Trophoblast cell (in vitro differentiated cells and primary cell): ENCODE measurements around the gene PKD1L1.

Source experiments
- DNase-seq, 2 donors: peaks; one replicate each; pipeline ENCODE4 v3.0.0-alpha.2; 2016
- H2AFZ ChIP-seq: 2 replicates; pipeline ENCODE4 v1.6.1; 2013; ENCODE audit warnings: low read length, moderate library complexity, mild to moderate bottlenecking; ENCODE audit not compliant: insufficient read depth, poor library complexity
- H2AK5ac ChIP-seq: 2 replicates; pipeline ENCODE4 v1.6.1; 2013; ENCODE audit warnings: mild to moderate bottlenecking, low read length
- H2BK120ac ChIP-seq: 2 replicates; pipeline ENCODE4 v1.6.1; 2013; ENCODE audit warnings: low read length, mild to moderate bottlenecking, moderate library complexity; ENCODE audit not compliant: insufficient read depth, poor library complexity
- H2BK12ac ChIP-seq: 2 replicates; pipeline ENCODE4 v1.6.1; 2013; ENCODE audit warnings: mild to moderate bottlenecking, low read length, moderate library complexity
- H2BK5ac ChIP-seq: 2 replicates; pipeline ENCODE4 v1.6.1; 2013; ENCODE audit warnings: low read length, low read depth, moderate library complexity, mild to moderate bottlenecking; ENCODE audit not compliant: poor library complexity
- H3K14ac ChIP-seq: 2 replicates; pipeline ENCODE4 v1.6.1; 2013; ENCODE audit warnings: mild to moderate bottlenecking, low read length
- H3K18ac ChIP-seq: 2 replicates; pipeline ENCODE4 v1.6.1; 2013; ENCODE audit warnings: mild to moderate bottlenecking, low read length
- H3K23ac ChIP-seq: 2 replicates; pipeline ENCODE4 v1.6.1; 2013; ENCODE audit warnings: low read length
- H3K27ac ChIP-seq: 2 replicates; pipeline ENCODE4 v1.5.1; 2013; ENCODE audit warnings: low read depth, mild to moderate bottlenecking, inconsistent platforms, low read length, moderate library complexity
- H3K27me3 ChIP-seq: 2 replicates; pipeline ENCODE4 v1.6.1; 2013; ENCODE audit warnings: inconsistent platforms, mild to moderate bottlenecking, low read length, moderate library complexity; ENCODE audit not compliant: insufficient read depth
- H3K36me3 ChIP-seq, 2 experiments: 1 replicate in 1 of 2; 2 replicates in 1 of 2; pipeline ENCODE4 v1.6.1; 2013; ENCODE audit warnings: low read length in 2 of 2, mild to moderate bottlenecking in 2 of 2, moderate library complexity in 1 of 2; ENCODE audit not compliant: insufficient read depth in 2 of 2, control insufficient read depth in 1 of 2
- H3K4ac ChIP-seq: 2 replicates; pipeline ENCODE4 v1.6.1; 2013; ENCODE audit warnings: low read depth, mild to moderate bottlenecking, low read length, moderate library complexity
- H3K4me1 ChIP-seq, 2 experiments: 1 replicate in 1 of 2; 2 replicates in 1 of 2; pipeline ENCODE4 v1.6.1; 2013; ENCODE audit warnings: low read length in 2 of 2, mild to moderate bottlenecking in 2 of 2, moderate library complexity in 1 of 2; ENCODE audit not compliant: insufficient read depth in 2 of 2, control insufficient read depth in 1 of 2
- H3K4me2 ChIP-seq: 2 replicates; pipeline ENCODE4 v1.6.1; 2013; ENCODE audit warnings: inconsistent platforms, mild to moderate bottlenecking, low read length, moderate library complexity
- H3K4me3 ChIP-seq: 2 replicates; pipeline ENCODE4 v1.5.1; 2013; ENCODE audit warnings: mild to moderate bottlenecking, low read depth, low read length, inconsistent platforms
- H3K79me1 ChIP-seq: one replicate; pipeline ENCODE4 v1.6.1; 2013; ENCODE audit warnings: low read length
- H3K79me2 ChIP-seq: 2 replicates; pipeline ENCODE4 v1.6.1; 2013; ENCODE audit warnings: low read length, mild to moderate bottlenecking; ENCODE audit not compliant: control insufficient read depth, insufficient read depth, poor library complexity
- H3K9ac ChIP-seq: 2 replicates; pipeline ENCODE4 v1.6.1; 2013; ENCODE audit warnings: mild to moderate bottlenecking, low read length
- H3K9me3 ChIP-seq: 2 replicates; pipeline ENCODE4 v1.6.1; 2013; ENCODE audit warnings: low read depth, mild to moderate bottlenecking, control low read depth, inconsistent platforms, low read length; ENCODE audit not compliant: insufficient read depth
- H4K12ac ChIP-seq: 2 replicates; pipeline ENCODE4 v1.6.1; 2013; ENCODE audit warnings: low read depth, mild to moderate bottlenecking, low read length, moderate library complexity
- H4K8ac ChIP-seq: 2 replicates; pipeline ENCODE4 v1.6.1; 2013; ENCODE audit warnings: low read depth, mild to moderate bottlenecking, low read length, moderate library complexity
- H4K91ac ChIP-seq: one replicate; pipeline ENCODE4 v1.6.1; 2013; ENCODE audit warnings: low read depth, mild to moderate bottlenecking, low read length, moderate library complexity
- WGBS: extraction: QIAGEN DNeasy Blood & Tissue Kit; methylation state at CpG from one replicate; pipeline ENCODE4 v1.1.7; 2013; ENCODE audit warnings: missing lambda C conversion rate; ENCODE audit not compliant: insufficient read length, insufficient coverage; ENCODE audit errors: extremely low coverage; 5-methylcytosine and 5-hydroxymethylcytosine counted together

Gene PKD1L1

DNA sequence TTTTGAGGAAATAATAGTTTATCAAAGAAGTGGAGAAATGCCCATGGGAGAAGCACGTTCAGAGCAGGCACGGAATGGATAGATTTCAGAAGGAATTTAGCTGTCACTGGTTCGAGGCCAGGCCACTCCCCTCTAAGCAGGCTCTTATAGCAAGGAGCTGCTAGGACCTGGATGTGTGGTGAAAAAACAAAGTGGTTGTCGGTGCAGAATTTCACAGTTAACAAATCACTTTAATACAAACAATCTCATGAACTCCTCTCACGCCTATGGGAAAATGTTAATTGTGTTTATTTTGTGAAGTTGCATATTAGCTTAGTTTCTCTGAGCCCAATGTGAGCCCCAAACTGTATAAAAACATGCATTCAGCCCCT lies 176.3 kb downstream of the PKD1L1 start:
- H3K9ac ChIP-seq = no peak overlapping the region
- peak overlapping the region; percentile 30 for H2AFZ ChIP-seq
- H4K8ac ChIP-seq = no peak overlapping the region
- H2AK5ac ChIP-seq = no peak overlapping the region
- no peak overlapping the region for H2BK5ac ChIP-seq
- no peak overlapping the region for H3K4me2 ChIP-seq
- no peak overlapping the region for H4K91ac ChIP-seq
- H3K4me3 ChIP-seq = no peak overlapping the region
- no peaks in the 10 kb centered on the region for H3K79me2 ChIP-seq
- H3K79me1 ChIP-seq = peaks cover 6% of the 10 kb centered on the region
- no peak overlapping the region for H2BK120ac ChIP-seq
- H3K4me1 ChIP-seq = peaks cover 3 to 6% of the 10 kb centered on the region in 2 experiments
- H3K4ac ChIP-seq = no peak overlapping the region
- H4K12ac ChIP-seq = no peak overlapping the region
- WGBS = no CpG with 5 or more reads among the region's 5 CpGs
- H3K18ac ChIP-seq = no peak overlapping the region
- no peak overlapping the region for H2BK12ac ChIP-seq
- no peaks in the 10 kb centered on the region for H3K36me3 ChIP-seq
- H3K23ac ChIP-seq = no peak overlapping the region
- no peaks in the 10 kb centered on the region for H3K9me3 ChIP-seq
- H3K27ac ChIP-seq = no peak overlapping the region
- no peaks in the 10 kb centered on the region for H3K27me3 ChIP-seq
- H3K14ac ChIP-seq = no peak overlapping the region
- DNase-seq = no peak

DNA sequence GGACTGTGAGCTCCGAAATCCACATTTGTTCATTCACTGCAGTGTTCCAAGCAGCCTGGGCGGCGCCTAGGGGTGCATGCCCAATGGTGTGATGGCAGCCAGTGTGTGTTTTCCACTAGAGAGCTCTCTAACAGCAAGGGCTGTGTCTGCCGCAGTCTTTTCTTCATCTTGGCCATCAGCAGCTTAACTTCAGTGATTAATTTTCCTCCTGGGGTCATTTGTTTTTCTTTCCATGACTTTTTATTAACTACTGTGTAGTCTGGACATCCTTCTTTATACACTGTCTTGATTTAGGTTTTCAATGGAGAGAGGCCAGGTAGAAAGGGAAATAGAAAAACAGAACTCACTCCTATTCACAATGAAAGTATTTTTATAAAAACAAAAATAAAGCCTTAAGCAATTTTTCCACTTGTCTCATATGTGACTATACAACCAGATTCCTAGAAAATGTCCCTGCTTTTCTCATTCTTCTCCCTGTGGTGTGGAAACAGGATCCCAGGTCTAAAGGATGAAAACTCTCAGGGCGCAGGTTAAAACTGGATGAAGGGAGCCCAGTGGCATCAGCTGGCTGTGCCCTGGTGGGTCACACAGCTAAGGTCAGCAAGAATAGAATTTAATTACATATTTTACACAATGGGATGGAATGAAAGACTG lies 176.8 kb downstream of the PKD1L1 start:
- H4K12ac ChIP-seq = no peak overlapping the region
- H3K4ac ChIP-seq = no peak overlapping the region
- DNase-seq = no peak
- no peaks in the 10 kb centered on the region for H3K79me2 ChIP-seq
- no peak overlapping the region for H3K9ac ChIP-seq
- no peaks in the 10 kb centered on the region for H3K36me3 ChIP-seq
- H3K18ac ChIP-seq = no peak overlapping the region
- WGBS = no CpG with 5 or more reads among the region's 5 CpGs
- no peak overlapping the region for H3K14ac ChIP-seq
- no peak overlapping the region for H2BK120ac ChIP-seq
- H3K27me3 ChIP-seq = no peaks in the 10 kb centered on the region
- no peak overlapping the region for H3K4me2 ChIP-seq
- H4K91ac ChIP-seq = no peak overlapping the region
- no peak overlapping the region for H4K8ac ChIP-seq
- H3K23ac ChIP-seq = no peak overlapping the region
- H2AK5ac ChIP-seq = no peak overlapping the region
- no peak overlapping the region for H2BK5ac ChIP-seq
- H3K4me3 ChIP-seq = no peak overlapping the region
- H3K4me1 ChIP-seq = peaks cover 3 to 6% of the 10 kb centered on the region in 2 experiments
- peaks cover 6% of the 10 kb centered on the region for H3K79me1 ChIP-seq
- H2BK12ac ChIP-seq = peak overlapping the region; percentile 59
- no peaks in the 10 kb centered on the region for H3K9me3 ChIP-seq
- H3K27ac ChIP-seq = no peak overlapping the region
- peak overlapping the region; percentile 30 for H2AFZ ChIP-seq

DNA sequence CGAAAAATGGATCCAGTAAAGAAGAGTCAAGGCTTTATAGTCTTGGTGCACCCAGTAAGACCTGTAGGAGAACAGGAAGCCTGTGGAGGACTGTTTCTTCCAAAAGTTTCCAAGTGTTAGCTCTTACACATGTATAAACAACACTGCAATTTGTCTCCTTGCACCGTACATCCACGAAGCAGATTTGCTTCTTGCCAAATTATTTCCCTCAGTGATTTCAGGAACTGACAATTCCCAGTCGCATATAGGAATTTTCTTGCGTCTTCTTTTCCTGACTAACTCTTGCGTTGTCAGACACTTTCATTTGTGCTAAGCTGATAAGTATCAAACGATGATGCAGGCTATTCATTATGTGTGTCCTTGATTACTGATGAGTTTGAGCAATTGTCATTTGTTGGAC lies 182.1 kb downstream of the PKD1L1 start:
- peak overlapping the region; percentile 0 for H3K27ac ChIP-seq
- H3K4ac ChIP-seq = no peak overlapping the region
- H3K9me3 ChIP-seq = no peaks in the 10 kb centered on the region
- peak overlapping the region; percentile 8 for H3K14ac ChIP-seq
- H3K36me3 ChIP-seq = no peaks in the 10 kb centered on the region
- no CpG with 5 or more reads among the region's 7 CpGs for WGBS
- H3K79me2 ChIP-seq = no peaks in the 10 kb centered on the region
- H3K27me3 ChIP-seq = no peaks in the 10 kb centered on the region
- no peak overlapping the region for H3K4me3 ChIP-seq
- H3K18ac ChIP-seq = peak overlapping the region; percentile 36
- H4K12ac ChIP-seq = no peak overlapping the region
- peaks cover 22 to 23% of the 10 kb centered on the region in 2 experiments for H3K4me1 ChIP-seq
- H3K79me1 ChIP-seq = peaks cover 34% of the 10 kb centered on the region
- H4K91ac ChIP-seq = peak overlapping the region; percentile 71
- no peak overlapping the region for H3K9ac ChIP-seq
- H2BK5ac ChIP-seq = peak overlapping the region; percentile 15
- no peak overlapping the region for H3K23ac ChIP-seq
- H2BK12ac ChIP-seq = peak overlapping the region; percentile 80
- peak overlapping the region; percentile 12 for H2AK5ac ChIP-seq
- no peak overlapping the region for H4K8ac ChIP-seq
- DNase-seq = peak in 1 of 2 donors; percentile 38
- no peak overlapping the region for H3K4me2 ChIP-seq
- no peak overlapping the region for H2AFZ ChIP-seq
- peak overlapping the region; percentile 21 for H2BK120ac ChIP-seq

DNA sequence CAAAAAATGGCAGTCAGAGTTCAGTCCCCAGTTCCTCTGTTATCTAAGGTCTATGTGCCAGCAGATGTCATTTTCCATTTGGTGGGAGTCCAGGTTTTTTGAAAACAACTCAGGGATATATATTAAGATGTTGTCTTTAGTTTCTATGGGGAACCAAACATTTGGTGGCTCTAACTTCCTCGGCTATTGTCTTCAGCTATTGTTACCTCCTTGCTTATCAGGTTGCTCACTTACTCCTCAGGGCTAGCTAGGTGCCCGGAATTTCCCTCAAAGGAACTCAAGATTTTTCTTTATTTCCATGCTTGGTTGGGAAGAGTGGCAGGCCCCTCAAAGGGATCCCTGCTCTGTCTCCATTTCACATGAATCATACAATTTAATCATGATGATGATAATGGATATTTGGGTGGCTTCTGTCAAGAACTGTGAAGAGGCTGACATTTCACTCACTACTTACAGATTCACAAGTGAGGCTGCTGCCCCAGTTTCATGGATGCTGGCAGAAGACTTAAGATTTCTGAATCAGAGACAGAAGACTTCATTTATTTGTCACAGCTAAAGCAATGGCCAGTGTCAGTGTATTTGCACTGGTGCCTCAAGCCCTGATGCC lies 182.8 kb downstream of the PKD1L1 start:
- Histone ChIP-seq H4K12ac (no peak overlapping the region), H3K4ac (peak overlapping the region; percentile 31), H3K4me1 (peaks cover 22 to 23% of the 10 kb centered on the region in 2 experiments), H2BK12ac (peak overlapping the region; percentile 80), H4K8ac (peak overlapping the region; percentile 44), H3K9me3 (no peaks in the 10 kb centered on the region), H4K91ac (peak overlapping the region; percentile 71), H2BK120ac (peak overlapping the region; percentile 21), H3K4me2 (no peak overlapping the region), H3K79me1 (peaks cover 34% of the 10 kb centered on the region), H3K36me3 (no peaks in the 10 kb centered on the region), H3K23ac (no peak overlapping the region), H3K27me3 (no peaks in the 10 kb centered on the region), H3K79me2 (no peaks in the 10 kb centered on the region), H2BK5ac (peak overlapping the region; percentile 82), H3K9ac (no peak overlapping the region), H3K4me3 (no peak overlapping the region), H2AFZ (no peak overlapping the region), H3K18ac (peak overlapping the region; percentile 36), H3K14ac (peak overlapping the region; percentile 59), H3K27ac (peak overlapping the region; percentile 3), H2AK5ac (peak overlapping the region; percentile 12)
- no CpG with 5 or more reads among the region's 2 CpGs for WGBS
- no peak for DNase-seq
